Measurements from ENCODE around the gene CD37.
"Not testable (repeated sequence)": the region's sequence is repeated elsewhere in the genome, so short reads cannot be mapped to it uniquely, and the experiment has no call there.

CD37 gene

DNA sequence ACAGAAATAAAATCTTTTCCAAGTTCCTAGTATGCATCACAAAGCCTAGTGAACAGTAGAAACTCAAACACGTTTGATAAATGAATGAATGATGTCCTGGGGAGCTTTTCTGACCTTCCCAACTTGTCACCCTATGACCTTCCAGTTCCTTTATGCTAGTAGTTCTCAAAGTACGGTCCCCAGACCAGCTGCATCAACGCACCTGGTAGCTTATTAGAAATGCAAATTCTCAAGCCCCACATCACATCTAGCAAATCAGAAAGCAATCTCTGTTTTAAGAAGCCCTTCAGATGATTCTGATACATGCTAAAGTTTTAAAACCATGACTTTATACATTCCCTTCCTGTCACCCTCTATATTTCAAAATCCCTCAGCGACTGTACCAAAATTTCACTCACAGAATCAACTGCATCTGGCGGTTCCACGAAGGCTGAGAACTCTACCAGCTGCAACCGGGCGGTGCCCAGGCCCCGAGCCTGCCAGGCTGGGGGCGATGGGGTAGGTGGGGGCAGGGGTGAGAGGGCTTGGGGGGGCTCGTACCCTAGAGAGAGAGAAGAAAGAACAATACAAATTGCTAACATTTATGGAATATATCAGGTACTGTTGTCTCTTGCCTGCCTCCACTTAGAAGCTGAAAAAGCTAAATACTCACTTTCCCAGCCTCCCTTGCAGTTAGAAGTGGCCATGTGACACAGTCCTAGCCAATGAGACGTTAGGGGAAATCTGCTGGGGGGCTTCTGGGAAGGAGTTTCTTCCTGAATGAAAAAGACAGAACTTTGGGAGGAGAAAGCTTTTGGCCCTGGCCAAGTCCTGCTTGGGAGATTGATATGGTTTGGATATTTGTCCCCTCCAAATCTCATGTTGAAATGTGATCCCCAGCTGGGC is 13.3 kb downstream of the CD37 start:
- FAIRE-seq, result no peak

DNA sequence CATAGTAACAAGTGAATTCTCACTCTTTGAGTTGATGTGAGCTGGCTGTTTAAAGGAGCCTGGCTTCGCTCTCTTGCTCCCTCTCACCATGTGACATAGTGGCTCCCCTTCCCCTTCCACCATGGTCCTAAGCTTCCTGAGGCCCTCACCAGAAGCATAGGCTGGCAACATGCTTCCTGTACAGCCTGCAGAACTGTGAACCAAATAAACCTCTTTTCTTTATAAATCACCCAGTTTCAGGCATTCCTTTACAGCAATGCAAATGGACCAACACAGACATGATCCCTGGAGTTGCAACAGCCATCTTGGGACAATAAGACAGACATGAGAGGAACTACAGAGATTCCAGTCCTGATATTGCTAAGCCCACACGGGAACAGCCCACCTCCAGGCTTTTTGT is 14.4 kb downstream of the CD37 start:
- no peak for FAIRE-seq

DNA sequence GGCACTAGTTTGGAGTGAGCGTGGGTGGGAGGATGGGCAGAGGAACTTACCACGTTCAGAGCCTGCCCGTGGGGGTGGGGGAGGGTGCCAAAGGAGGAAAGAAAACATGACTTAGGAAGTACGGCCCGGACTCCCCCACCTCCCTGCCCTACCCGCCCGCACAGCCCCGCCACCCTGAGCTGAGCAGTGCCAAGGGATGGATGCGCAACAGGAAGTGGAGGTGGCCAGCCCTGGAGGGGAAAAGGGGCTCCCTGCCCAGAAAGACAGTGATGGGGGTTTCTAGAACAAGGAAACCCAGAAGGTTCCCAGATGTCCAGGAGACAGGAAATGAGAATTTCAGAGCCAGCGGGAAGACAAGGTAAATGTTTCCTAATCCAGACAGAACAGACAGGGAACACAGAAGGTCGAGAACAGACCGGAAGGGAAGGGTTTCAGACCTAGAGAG is 20.7 kb downstream of the CD37 start:
- no peak for FAIRE-seq

GRCh38 chr19:49356382-49356781 is 21.2 kb downstream of the CD37 start:
- no peak for FAIRE-seq

DNA sequence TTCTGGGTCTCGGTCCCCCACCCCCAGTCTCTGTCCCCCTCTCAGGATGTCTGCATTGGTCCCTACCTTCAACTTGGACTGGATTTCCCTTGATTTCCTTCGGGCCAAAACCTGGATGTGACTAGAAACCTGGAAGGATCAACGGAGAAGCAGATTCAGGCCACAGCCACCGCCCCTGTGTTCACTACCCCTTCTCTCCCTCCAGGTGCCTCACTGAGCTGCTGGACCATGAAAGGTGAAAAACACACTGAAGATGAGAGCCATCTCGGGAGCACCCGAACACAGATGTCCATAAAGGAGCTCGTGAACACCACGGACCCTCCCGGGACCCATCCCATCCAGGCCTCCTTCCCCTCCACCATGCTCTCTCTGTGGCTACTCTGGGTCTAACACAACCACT is 22.0 kb downstream of the CD37 start:
- no peak for FAIRE-seq

GRCh38 chr19:49359851-49360820 is 24.9 kb downstream of the CD37 start:
- FAIRE-seq, result no peak

GRCh38 chr19:49361438-49362047 is 26.3 kb downstream of the CD37 start:
- no peak for FAIRE-seq

- FAIRE-seq, result no peak
Observed at GRCh38 chr19:49362048-49362928, 27.1 kb downstream of the CD37 start, which contains the start of gene TEAD2. TSS of gene TEAD2 (minus strand) at chr19:49362416. CDS start at chr19:49360075, 2,341 bp downstream.

DNA sequence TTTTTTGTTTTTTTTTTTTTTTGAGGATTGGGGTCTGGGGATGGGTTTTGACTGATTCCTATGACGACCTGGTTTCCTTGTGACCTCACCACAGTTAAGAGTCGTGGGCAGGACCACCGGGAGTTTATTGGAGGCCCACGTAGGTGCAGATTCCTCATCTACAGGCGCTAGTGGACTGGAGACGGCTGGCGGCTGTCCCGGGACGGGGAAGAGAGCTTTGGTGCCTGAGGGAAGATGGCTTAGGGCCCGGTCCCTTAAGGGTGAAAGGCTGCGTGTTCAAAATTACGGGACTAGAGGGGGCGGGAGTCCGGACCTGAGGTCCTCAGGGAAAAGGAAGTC is 27.7 kb downstream of the CD37 start:
- FAIRE-seq, result no peak

GRCh38 chr19:49363268-49364082 is 28.3 kb downstream of the CD37 start, which contains the start of gene DKKL1:
TSS of gene DKKL1 (plus strand) at chr19:49363877. CDS start at chr19:49363999, 122 bp downstream.
- FAIRE-seq, result no peak

DNA sequence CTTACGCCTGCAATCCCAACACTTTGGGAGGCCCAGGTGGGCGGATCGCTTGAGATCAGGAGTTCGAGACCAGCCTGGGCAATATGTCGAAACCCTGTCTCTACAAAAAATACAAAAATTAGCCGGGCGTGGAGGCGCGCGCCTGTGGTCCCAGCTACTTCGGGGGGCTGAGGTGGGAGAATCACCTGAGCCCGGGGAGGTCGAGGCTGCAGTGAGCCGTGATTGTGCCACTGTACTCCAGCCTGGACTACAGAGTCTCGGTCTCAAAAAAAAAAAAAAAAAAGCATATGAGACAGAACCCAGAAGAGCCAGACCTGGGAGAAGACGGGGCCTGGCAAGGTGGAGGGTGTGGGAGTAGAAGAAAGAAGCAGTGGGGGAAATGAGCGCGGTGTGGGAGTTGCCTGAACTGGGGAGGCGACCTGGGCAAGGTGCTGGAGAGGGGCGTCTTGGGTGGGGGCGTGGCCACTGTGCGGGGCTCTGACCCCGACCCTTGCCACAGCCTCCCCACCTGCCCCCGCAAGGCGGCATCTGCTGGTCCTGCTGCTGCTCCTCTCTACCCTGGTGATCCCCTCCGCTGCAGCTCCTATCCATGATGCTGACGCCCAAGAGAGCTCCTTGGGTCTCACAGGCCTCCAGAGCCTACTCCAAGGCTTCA is 29.0 kb downstream of the CD37 start:
- no peak for FAIRE-seq

GRCh38 chr19:49366110-49366509 is 30.9 kb downstream of the CD37 start:
- no peak for FAIRE-seq

GRCh38 chr19:49368711-49369358 is 33.6 kb downstream of the CD37 start:
- peak; percentile 13 for FAIRE-seq

DNA sequence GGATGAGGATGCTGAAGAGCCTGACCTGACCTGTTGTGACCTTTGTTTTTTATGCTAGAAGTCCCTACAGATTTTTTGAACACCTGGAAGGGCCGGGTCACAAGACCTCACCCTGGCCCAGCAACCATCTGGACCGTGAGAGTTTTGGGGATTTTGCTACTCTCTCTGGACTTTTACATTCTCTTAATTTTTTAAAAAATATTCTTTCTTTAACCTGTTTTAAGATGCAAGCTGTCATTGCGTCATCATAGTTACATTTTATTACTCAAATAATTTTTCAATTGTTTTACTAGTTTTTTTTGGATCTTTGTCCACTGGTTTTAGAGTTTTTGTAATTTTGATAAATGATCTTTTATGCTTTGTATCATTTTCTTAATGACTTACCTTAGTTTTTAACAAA is 36.0 kb downstream of the CD37 start:
- FAIRE-seq, result no peak

GRCh38 chr19:49373174-49373573 is 38.0 kb downstream of the CD37 start:
- FAIRE-seq, result not testable (repeated sequence)

DNA sequence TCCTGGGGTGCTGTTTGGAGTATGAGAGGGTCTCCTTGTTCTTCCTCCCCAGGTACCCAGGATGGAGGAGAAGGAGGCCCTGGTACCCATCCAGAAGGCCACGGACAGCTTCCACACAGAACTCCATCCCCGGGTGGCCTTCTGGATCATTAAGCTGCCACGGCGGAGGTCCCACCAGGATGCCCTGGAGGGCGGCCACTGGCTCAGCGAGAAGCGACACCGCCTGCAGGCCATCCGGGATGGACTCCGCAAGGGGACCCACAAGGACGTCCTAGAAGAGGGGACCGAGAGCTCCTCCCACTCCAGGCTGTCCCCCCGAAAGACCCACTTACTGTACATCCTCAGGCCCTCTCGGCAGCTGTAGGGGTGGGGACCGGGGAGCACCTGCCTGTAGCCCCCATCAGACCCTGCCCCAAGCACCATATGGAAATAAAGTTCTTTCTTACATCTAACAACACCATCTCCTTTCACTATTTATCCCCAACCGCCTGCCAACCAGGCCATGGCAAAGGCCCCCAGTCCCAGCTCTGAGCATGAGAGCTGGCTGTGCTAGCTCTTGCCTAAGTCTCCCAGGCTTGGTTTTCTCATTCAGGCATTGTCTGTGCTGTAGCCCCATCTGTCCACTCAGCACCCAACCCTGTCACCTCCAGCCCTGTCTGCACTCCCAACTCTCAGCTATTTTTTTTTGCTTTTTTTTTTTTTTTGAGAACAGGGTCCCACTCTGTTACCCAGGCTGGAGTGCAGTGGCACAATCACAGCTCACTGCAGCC is 39.6 kb downstream of the CD37 start:
- no peak for FAIRE-seq

- FAIRE-seq, result no peak
Observed at GRCh38 chr19:49378512-49378911, 43.3 kb downstream of the CD37 start.

GRCh38 chr19:49380391-49380790 is 45.2 kb downstream of the CD37 start:
- FAIRE-seq, result no peak

- FAIRE-seq, result no peak
Observed at GRCh38 chr19:49382639-49383038, 47.4 kb downstream of the CD37 start.

Data from islet of Langerhans (tissue), 1 donor.